Natural killer cell (primary cell): ENCODE measurements around the gene AKAP9. TPM values are rescaled to one million over a fixed set of nuclear protein-coding genes. Genes with fewer than 3 reads are reported as not detected.
"Not testable (repeated sequence)": the region's sequence is repeated elsewhere in the genome, so short reads cannot be mapped to it uniquely, and the experiment has no call there.

Experiments
- ATAC-seq, 3 donors: fragments of 150-1000 bp in 2 of 3; fragments of 200-7000 bp in 1 of 3; cut with Tn5 transposase; 1 replicate in 1 of 3; 2 replicates in 2 of 3; pipeline ENCODE4 v1.10.0; 2021; ENCODE audit warnings: mild to moderate bottlenecking in 2 of 3, moderate library complexity in 2 of 3
- DNase-seq, 2 donors: peaks; one replicate each; pipeline versions ENCODE4 v3.0.0 to v3.0.0-alpha.2; 2013 to 2021; ENCODE audit warnings: mixed read lengths in 1 of 2
- H3K27ac ChIP-seq: one replicate; pipeline ENCODE4 v1.5.1; 2013; ENCODE audit warnings: mild to moderate bottlenecking, low read length
- H3K27me3 ChIP-seq: one replicate; pipeline ENCODE4 v1.6.1; 2013; ENCODE audit warnings: low read length; ENCODE audit not compliant: control insufficient read depth, insufficient read depth
- H3K36me3 ChIP-seq: one replicate; pipeline ENCODE4 v1.6.1; 2013; ENCODE audit warnings: low read length; ENCODE audit not compliant: control insufficient read depth, insufficient read depth
- H3K4me1 ChIP-seq: one replicate; pipeline ENCODE4 v1.6.1; 2013; ENCODE audit warnings: low read length; ENCODE audit not compliant: control insufficient read depth, insufficient read depth
- H3K4me3 ChIP-seq: one replicate; pipeline ENCODE4 v1.5.1; 2013; ENCODE audit warnings: low read length
- H3K9me3 ChIP-seq: one replicate; pipeline ENCODE4 v1.6.1; 2013; ENCODE audit warnings: low read length; ENCODE audit not compliant: control insufficient read depth, insufficient read depth
- H3K27ac Mint-ChIP-seq, 2 donors: one replicate each; pipeline ENCODE4 v1.8.0; 2022; ENCODE audit warnings: mild to moderate bottlenecking in 2 of 2, mixed read lengths in 2 of 2, moderate library complexity in 1 of 2
- H3K27me3 Mint-ChIP-seq, 2 donors: one replicate each; pipeline ENCODE4 v1.8.0; 2022; ENCODE audit warnings: low read depth in 2 of 2, mixed read lengths in 2 of 2
- H3K36me3 Mint-ChIP-seq: one replicate; pipeline ENCODE4 v1.8.0; 2022; ENCODE audit warnings: mixed read lengths
- H3K4me1 Mint-ChIP-seq, 2 donors: one replicate each; pipeline ENCODE4 v1.8.0; 2022; ENCODE audit warnings: mixed read lengths in 2 of 2
- H3K4me3 Mint-ChIP-seq: one replicate; pipeline ENCODE4 v1.8.0; 2022; ENCODE audit warnings: mild to moderate bottlenecking, moderate library complexity, mixed read lengths
- H3K9me3 Mint-ChIP-seq, 2 donors: one replicate each; pipeline ENCODE4 v1.8.0; 2022; ENCODE audit warnings: mixed read lengths in 2 of 2
- whole genome bisulfite sequencing: methylation state at CpG from one replicate; pipeline ENCODE4 v1.1.7; 2013; ENCODE audit warnings: missing lambda C conversion rate; ENCODE audit not compliant: insufficient coverage; 5-methylcytosine and 5-hydroxymethylcytosine counted together
- intact Hi-C: fragments of 100-400 bp; cut with micrococcal nuclease; formaldehyde crosslinking; loops from one replicate; pipeline ENCODE4 v1.14.2; 2022
- total RNA-seq, 4 donors: library from RNA; stranded (reverse); fragments of 120-200 nt in 1 of 4; gene quantifications; one replicate each; pipeline versions ENCODE4 v1.2.3 to v1.2.4, GENCODE V29; 2013 to 2022
- TF ChIP-seq, protein P1 (sequence below): fragments of 200-600 bp; IDR thresholded peaks from one replicate; pipeline ENCODE4 v1.8.0; 2022; ENCODE audit warnings: antibody characterized with exemption

Gene AKAP9
- total RNA-seq, 3 donors from 2014 or later (not counting 1 experiment from before 2014, with no cell fraction given): 78.8 to 93.0 (median 81.9) TPM

DNA sequence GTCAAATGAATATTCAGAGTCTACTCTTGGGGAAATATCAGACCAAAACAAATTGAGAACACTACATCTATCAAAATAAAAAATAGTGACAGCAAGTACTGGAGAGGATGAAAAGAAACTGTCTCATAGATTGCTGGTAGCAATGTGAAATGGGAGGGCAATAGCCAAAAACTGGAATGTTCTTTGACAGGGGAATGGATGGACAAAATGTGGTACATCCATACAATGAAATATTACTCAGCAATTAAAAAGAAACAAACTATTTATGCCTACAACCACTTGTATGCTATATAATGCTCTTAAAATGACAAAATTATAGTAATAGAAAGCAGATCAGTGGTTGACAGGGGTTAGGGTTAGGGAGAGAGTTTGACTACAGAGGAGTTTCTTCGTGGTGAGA lies 147.6 kb downstream of the AKAP9 start:
- no peaks in the 10 kb centered on the region for H3K27me3 Mint-ChIP-seq
- intact Hi-C loops: no loop called here
- H3K9me3 Mint-ChIP-seq: no peaks in the 10 kb centered on the region
- H3K4me1 ChIP-seq: no peaks in the 10 kb centered on the region
- no peak overlapping the region for H3K4me3 ChIP-seq
- no peaks in the 10 kb centered on the region for H3K9me3 ChIP-seq
- no peaks in the 10 kb centered on the region for H3K27me3 ChIP-seq
- no peaks in the 10 kb centered on the region for H3K4me1 Mint-ChIP-seq
- H3K36me3 Mint-ChIP-seq: peaks cover 25% of the 10 kb centered on the region
- WGBS: 100% methylated on average over 1 of the region's 1 CpG
- H3K27ac Mint-ChIP-seq: no peak overlapping the region
- no peak overlapping the region for H3K27ac ChIP-seq
- TF ChIP-seq, protein P1, sequence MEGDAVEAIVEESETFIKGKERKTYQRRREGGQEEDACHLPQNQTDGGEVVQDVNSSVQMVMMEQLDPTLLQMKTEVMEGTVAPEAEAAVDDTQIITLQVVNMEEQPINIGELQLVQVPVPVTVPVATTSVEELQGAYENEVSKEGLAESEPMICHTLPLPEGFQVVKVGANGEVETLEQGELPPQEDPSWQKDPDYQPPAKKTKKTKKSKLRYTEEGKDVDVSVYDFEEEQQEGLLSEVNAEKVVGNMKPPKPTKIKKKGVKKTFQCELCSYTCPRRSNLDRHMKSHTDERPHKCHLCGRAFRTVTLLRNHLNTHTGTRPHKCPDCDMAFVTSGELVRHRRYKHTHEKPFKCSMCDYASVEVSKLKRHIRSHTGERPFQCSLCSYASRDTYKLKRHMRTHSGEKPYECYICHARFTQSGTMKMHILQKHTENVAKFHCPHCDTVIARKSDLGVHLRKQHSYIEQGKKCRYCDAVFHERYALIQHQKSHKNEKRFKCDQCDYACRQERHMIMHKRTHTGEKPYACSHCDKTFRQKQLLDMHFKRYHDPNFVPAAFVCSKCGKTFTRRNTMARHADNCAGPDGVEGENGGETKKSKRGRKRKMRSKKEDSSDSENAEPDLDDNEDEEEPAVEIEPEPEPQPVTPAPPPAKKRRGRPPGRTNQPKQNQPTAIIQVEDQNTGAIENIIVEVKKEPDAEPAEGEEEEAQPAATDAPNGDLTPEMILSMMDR: no peak
- H3K36me3 ChIP-seq: peaks cover 69% of the 10 kb centered on the region
- ATAC-seq (no peak), DNase-seq (no peak)
- no peak overlapping the region for H3K4me3 Mint-ChIP-seq

DNA sequence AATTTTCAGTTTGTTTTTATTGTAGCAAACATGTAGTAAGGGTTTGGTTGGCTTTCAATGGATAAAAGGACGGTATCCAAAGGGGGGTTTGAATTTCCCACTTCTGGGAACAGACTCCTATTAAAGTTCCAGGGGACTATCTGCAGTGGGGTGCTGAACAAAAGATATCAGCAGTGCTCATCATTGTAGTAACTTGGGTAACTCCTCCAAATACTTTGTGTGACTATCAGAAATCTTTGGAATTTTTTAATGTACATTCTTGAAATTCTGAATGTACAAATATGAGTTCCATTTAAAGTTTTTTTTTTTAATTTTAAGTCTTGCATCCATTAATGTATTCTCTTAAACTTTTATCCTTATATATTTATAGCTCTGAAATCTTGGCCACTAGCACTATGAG lies 151.5 kb downstream of the AKAP9 start:
- Histone ChIP-seq H3K36me3 (peaks cover 58% of the 10 kb centered on the region), H3K27ac (no peak overlapping the region), H3K9me3 (no peaks in the 10 kb centered on the region), H3K4me3 (no peak overlapping the region), H3K27me3 (no peaks in the 10 kb centered on the region), H3K4me1 (no peaks in the 10 kb centered on the region)
- Mint-ChIP-seq H3K9me3 (no peaks in the 10 kb centered on the region), H3K27me3 (no peaks in the 10 kb centered on the region), H3K4me3 (no peak overlapping the region), H3K36me3 (peaks cover 27% of the 10 kb centered on the region), H3K4me1 (no peaks in the 10 kb centered on the region), H3K27ac (no peak overlapping the region)
- intact Hi-C loops: no loop called here
- no peak for DNase-seq
- ATAC-seq: no peak
- TF ChIP-seq, protein P1: no peak
- 100% methylated on average over 1 of the region's 1 CpG for WGBS

DNA sequence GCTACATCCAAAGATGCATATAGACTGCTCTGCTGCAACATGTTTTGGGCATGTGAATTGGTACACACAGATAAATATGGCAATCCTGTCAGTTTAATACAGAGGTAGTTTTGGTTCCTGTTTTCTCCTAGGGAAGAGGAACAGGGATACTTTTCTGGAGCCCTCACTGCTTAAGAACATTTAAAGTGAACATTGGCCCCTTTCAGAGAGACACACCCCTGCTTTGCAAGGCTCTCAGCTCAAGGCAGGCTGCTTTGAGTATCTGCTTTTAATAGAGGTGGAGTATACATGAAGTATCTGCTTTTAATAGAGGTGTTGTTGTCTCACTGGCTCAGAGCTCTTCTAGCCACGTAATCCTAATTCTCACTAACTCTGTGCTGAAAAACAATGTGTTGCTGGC lies 154.7 kb downstream of the AKAP9 start:
- Mint-ChIP-seq H3K4me3 (no peak overlapping the region), H3K9me3 (no peaks in the 10 kb centered on the region), H3K27ac (no peak overlapping the region), H3K27me3 (no peaks in the 10 kb centered on the region), H3K36me3 (peaks cover 26% of the 10 kb centered on the region), H3K4me1 (no peaks in the 10 kb centered on the region)
- no peak for ATAC-seq
- no peaks in the 10 kb centered on the region for H3K4me1 ChIP-seq
- H3K36me3 ChIP-seq: peaks cover 66% of the 10 kb centered on the region
- H3K27ac ChIP-seq: no peak overlapping the region
- H3K27me3 ChIP-seq: no peaks in the 10 kb centered on the region
- 88% methylated on average over 1 of the region's 1 CpG for WGBS
- H3K4me3 ChIP-seq: no peak overlapping the region
- TF ChIP-seq, protein P1: no peak
- intact Hi-C loops: no loop called here
- no peaks in the 10 kb centered on the region for H3K9me3 ChIP-seq
- DNase-seq: no peak

DNA sequence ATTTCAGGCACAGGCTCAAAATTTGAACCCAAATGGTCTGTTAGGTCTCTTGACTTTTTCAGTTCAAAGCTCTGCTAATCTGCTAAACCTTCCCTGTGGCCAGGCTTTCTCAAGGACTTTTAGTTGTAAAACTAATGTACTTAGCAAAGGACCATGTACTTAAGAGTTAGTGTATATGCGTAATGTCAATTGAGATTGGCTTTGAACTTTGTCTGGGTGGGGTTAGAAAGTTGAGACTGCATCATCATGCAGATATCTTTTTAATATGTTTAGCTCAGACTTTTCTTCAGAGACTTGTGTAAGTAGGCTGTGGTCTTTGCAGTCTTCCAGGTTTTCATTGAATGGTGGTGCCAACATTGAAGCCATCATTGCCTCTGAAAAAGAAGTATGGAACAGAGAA lies 159.9 kb downstream of the AKAP9 start:
- Mint-ChIP-seq H3K36me3 (peaks cover 26% of the 10 kb centered on the region), H3K4me1 (no peaks in the 10 kb centered on the region), H3K27ac (no peak overlapping the region), H3K4me3 (no peak overlapping the region), H3K9me3 (no peaks in the 10 kb centered on the region), H3K27me3 (no peaks in the 10 kb centered on the region)
- intact Hi-C loops: no loop called here
- TF ChIP-seq, protein P1: no peak
- no peak for ATAC-seq
- Histone ChIP-seq H3K27me3 (no peaks in the 10 kb centered on the region), H3K4me3 (no peak overlapping the region), H3K9me3 (no peaks in the 10 kb centered on the region), H3K27ac (no peak overlapping the region), H3K4me1 (no peaks in the 10 kb centered on the region), H3K36me3 (peaks cover 68% of the 10 kb centered on the region)
- no peak for DNase-seq
- 91% methylated on average over 1 of the region's 1 CpG for WGBS

DNA sequence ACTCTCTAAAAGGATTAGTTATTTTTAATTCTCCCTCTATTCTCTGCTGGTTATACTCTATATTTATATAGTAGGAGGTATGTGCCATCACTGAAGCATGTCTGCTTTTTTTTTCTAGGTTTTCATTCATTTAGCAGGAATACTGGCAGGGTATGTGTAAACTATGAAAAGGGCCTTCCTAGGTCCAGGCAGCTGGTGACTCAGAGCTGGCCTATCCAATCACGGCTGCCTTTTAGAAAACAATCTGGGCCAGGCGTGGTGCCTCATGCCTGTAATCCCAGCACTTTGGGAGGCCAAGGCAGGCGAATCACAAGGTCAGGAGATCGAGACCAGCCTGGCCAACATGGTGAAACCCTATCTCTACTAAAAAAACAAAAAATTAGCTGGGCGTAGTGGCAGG lies 162.2 kb downstream of the AKAP9 start:
- H3K9me3 Mint-ChIP-seq, DNase-seq, H3K4me3 Mint-ChIP-seq, ATAC-seq, H3K4me3 ChIP-seq, H3K27me3 Mint-ChIP-seq, H3K27ac ChIP-seq, H3K27ac Mint-ChIP-seq, H3K4me1 Mint-ChIP-seq, intact Hi-C loops, H3K4me1 ChIP-seq, H3K27me3 ChIP-seq, H3K9me3 ChIP-seq: not testable (repeated sequence)
- H3K36me3 Mint-ChIP-seq: peaks cover 26% of the 10 kb centered on the region
- WGBS: 99% methylated on average over 5 of the region's 5 CpGs
- H3K36me3 ChIP-seq: peaks cover 59% of the 10 kb centered on the region
